ENCODE data around the gene BNC2. TPM values are rescaled to one million over a fixed set of nuclear protein-coding genes. Genes with fewer than 3 reads are reported as not detected.

The BNC2 gene
- total RNA-seq, 1 experiment from 2014 or later, result 5.7 TPM

GRCh38 chr9:16559418-16560188, 310.9 kb downstream of the BNC2 start:
- Histone ChIP-seq H3K27me3 (ENCODE audit: control insufficient read depth, insufficient read depth, low read length) (no peaks in the 10 kb centered on the region), H3K4me3 (ENCODE audit: low read depth in 2 of 2, low read length in 2 of 2) (no peak overlapping the region), H3K9me3 (ENCODE audit: control insufficient read depth, insufficient read depth, low read depth, low read length) (no peaks in the 10 kb centered on the region), H3K36me3 (ENCODE audit: control insufficient read depth, insufficient read depth, low read length) (no peaks in the 10 kb centered on the region), H3K4me1 (ENCODE audit: control insufficient read depth, insufficient read depth, low read length) (no peaks in the 10 kb centered on the region), H3K27ac (ENCODE audit: low read length) (no peak overlapping the region)
- in situ Hi-C loops (cut with HindIII; ENCODE audit: low pct_unique_long_range_greater_than_20kb, low sequenced_read_pairs), result no loop called here
- ChIA-PET CTCF (no interaction called here), POLR2A (no interaction called here)
- DNase-seq (ENCODE audit: low read depth, low spot score), result no peak
- TF ChIP-seq POLR2AphosphoS5 (IDR thresholded peaks at IDR 0.05; ENCODE audit: low read depth, low read length), result no peak
- BruUV-seq (replicated peaks), result no TSS peak
- no peak for ATAC-seq
- intact Hi-C loops (cut with micrococcal nuclease; ENCODE audit: unreplicated experiment), result no loop called here

DNA sequence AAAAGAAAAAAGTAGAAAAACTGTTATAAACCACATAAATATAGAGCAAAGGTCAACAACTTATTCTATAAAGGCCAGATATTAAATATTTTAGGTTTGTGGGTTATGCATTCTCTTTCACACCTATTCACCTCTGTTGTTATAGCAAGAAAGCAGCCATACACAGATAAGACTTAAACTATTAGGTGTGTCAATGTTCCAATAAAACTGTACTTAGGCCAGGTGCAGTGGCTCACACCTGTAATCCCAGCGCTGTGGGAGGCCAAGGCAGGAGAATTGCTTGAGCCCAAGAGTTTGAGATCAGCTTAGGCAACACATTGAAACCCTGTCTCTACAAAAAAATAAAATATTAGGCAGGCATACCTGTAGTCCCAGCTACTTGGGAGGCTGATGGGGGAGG, 314.7 kb downstream of the BNC2 start:
- H3K4me1 ChIP-seq (ENCODE audit: control insufficient read depth, insufficient read depth, low read length), result no peaks in the 10 kb centered on the region
- no peaks in the 10 kb centered on the region for H3K9me3 ChIP-seq (ENCODE audit: control insufficient read depth, insufficient read depth, low read depth, low read length)
- ATAC-seq (no peak), DNase-seq (ENCODE audit: low read depth, low spot score) (no peak)
- intact Hi-C loops (cut with micrococcal nuclease; ENCODE audit: unreplicated experiment), result no loop called here
- H3K36me3 ChIP-seq (ENCODE audit: control insufficient read depth, insufficient read depth, low read length), result no peaks in the 10 kb centered on the region
- no peak overlapping the region for H3K27ac ChIP-seq (ENCODE audit: low read length)
- ChIA-PET CTCF (no interaction called here), POLR2A (no interaction called here)
- no TSS peak for BruUV-seq (replicated peaks)
- TF ChIP-seq POLR2AphosphoS5 (IDR thresholded peaks at IDR 0.05; ENCODE audit: low read depth, low read length) (no peak), SIN3A (IDR thresholded peaks at IDR 0.05; ENCODE audit: borderline replicate concordance, insufficient read depth, low read depth, low read length) (no peak), CTCF (IDR thresholded peaks at IDR 0.05) (no peak), TCF7L2 (IDR thresholded peaks at IDR 0.05; ENCODE audit: low read depth, low read length) (no peak)
- TF ChIP-seq, protein P1, sequence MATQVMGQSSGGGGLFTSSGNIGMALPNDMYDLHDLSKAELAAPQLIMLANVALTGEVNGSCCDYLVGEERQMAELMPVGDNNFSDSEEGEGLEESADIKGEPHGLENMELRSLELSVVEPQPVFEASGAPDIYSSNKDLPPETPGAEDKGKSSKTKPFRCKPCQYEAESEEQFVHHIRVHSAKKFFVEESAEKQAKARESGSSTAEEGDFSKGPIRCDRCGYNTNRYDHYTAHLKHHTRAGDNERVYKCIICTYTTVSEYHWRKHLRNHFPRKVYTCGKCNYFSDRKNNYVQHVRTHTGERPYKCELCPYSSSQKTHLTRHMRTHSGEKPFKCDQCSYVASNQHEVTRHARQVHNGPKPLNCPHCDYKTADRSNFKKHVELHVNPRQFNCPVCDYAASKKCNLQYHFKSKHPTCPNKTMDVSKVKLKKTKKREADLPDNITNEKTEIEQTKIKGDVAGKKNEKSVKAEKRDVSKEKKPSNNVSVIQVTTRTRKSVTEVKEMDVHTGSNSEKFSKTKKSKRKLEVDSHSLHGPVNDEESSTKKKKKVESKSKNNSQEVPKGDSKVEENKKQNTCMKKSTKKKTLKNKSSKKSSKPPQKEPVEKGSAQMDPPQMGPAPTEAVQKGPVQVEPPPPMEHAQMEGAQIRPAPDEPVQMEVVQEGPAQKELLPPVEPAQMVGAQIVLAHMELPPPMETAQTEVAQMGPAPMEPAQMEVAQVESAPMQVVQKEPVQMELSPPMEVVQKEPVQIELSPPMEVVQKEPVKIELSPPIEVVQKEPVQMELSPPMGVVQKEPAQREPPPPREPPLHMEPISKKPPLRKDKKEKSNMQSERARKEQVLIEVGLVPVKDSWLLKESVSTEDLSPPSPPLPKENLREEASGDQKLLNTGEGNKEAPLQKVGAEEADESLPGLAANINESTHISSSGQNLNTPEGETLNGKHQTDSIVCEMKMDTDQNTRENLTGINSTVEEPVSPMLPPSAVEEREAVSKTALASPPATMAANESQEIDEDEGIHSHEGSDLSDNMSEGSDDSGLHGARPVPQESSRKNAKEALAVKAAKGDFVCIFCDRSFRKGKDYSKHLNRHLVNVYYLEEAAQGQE (IDR thresholded peaks at IDR 0.05; ENCODE audit: insufficient read depth in 1 of 2, low read depth in 2 of 2, low read length in 1 of 2), result no peak
- H3K27me3 ChIP-seq (ENCODE audit: control insufficient read depth, insufficient read depth, low read length), result no peaks in the 10 kb centered on the region
- H3K4me3 ChIP-seq (ENCODE audit: low read depth in 2 of 2, low read length in 2 of 2), result no peak overlapping the region
- in situ Hi-C loops (cut with HindIII; ENCODE audit: low pct_unique_long_range_greater_than_20kb, low sequenced_read_pairs), result no loop called here

GRCh38 chr9:16553869-16554540, 316.5 kb downstream of the BNC2 start:
- Histone ChIP-seq H3K27me3 (ENCODE audit: control insufficient read depth, insufficient read depth, low read length) (no peaks in the 10 kb centered on the region), H3K36me3 (ENCODE audit: control insufficient read depth, insufficient read depth, low read length) (no peaks in the 10 kb centered on the region), H3K4me3 (ENCODE audit: low read depth in 2 of 2, low read length in 2 of 2) (no peak overlapping the region), H3K27ac (ENCODE audit: low read length) (no peak overlapping the region), H3K9me3 (ENCODE audit: control insufficient read depth, insufficient read depth, low read depth, low read length) (no peaks in the 10 kb centered on the region), H3K4me1 (ENCODE audit: control insufficient read depth, insufficient read depth, low read length) (no peaks in the 10 kb centered on the region)
- POLR2A ChIA-PET, result no interaction called here
- DNase-seq (ENCODE audit: low read depth, low spot score) (no peak), ATAC-seq (no peak)
- no TSS peak for BruUV-seq (replicated peaks)
- intact Hi-C loops (cut with micrococcal nuclease; ENCODE audit: unreplicated experiment) (no loop called here), in situ Hi-C loops (cut with HindIII; ENCODE audit: low pct_unique_long_range_greater_than_20kb, low sequenced_read_pairs) (no loop called here)
- no peak for TF ChIP-seq CTCF (IDR thresholded peaks at IDR 0.05)
- TF ChIP-seq, protein P1 (IDR thresholded peaks at IDR 0.05; ENCODE audit: insufficient read depth in 1 of 2, low read depth in 2 of 2, low read length in 1 of 2), result no peak
- TF ChIP-seq SIN3A (IDR thresholded peaks at IDR 0.05; ENCODE audit: borderline replicate concordance, insufficient read depth, low read depth, low read length), result no peak
- CTCF ChIA-PET, result no interaction called here

All from Panc1 (cell line).